Right renal pelvis (tissue), 4 donors: ENCODE results near the gene ZNF669. TPM values are rescaled to one million over a fixed set of nuclear protein-coding genes. Genes with fewer than 3 reads are reported as not detected.

ENCODE experiments used
- DNase-seq, 4 donors: peaks; one replicate each; pipeline ENCODE4 v3.0.0-alpha.2; 2013; ENCODE audit warnings: low read depth in 4 of 4, low spot score in 3 of 4, missing footprints in 1 of 4
- polyA plus RNA-seq, 4 donors: library from polyadenylated mRNA; unstranded; fragments of 120-200 nt; gene quantifications; one replicate each; pipeline ENCODE4 v1.2.1, GENCODE V29; 2013; ENCODE audit not compliant: insufficient read length in 4 of 4

Gene ZNF669
- polyA plus RNA-seq, 4 donors, result 14.1 to 16.1 (median 14.3) TPM

- DNase-seq, result peak in 2 of 4 donors; percentile 15 to 51
These were observed 7.7 kb upstream of the ZNF669 start for GRCh38 chr1:247111700-247112478.

GRCh38 chr1:247111259-247111699 lies 7.1 kb upstream of the ZNF669 start:
- peak in 2 of 4 donors; percentile 10 to 20 for DNase-seq

GRCh38 chr1:247110627-247111258 lies 6.6 kb upstream of the ZNF669 start:
- DNase-seq, result peak in 2 of 4 donors; percentile 20 to 30

- no peak for DNase-seq
These were observed 3.5 kb upstream of the ZNF669 start for GRCh38 chr1:247107694-247108093.

GRCh38 chr1:247105966-247106365 lies 1.8 kb upstream of the ZNF669 start:
- no peak for DNase-seq

GRCh38 chr1:247104965-247105364 lies 809 bp upstream of the ZNF669 start:
- no peak for DNase-seq

GRCh38 chr1:247102381-247102780 lies 1.8 kb downstream of the ZNF669 start:
- DNase-seq, result no peak

- DNase-seq, result no peak
These were observed 3.4 kb downstream of the ZNF669 start for GRCh38 chr1:247100676-247101279.

- no peak for DNase-seq
These were observed 7.2 kb downstream of the ZNF669 start for GRCh38 chr1:247096958-247097357.

GRCh38 chr1:247096544-247096943 lies 7.6 kb downstream of the ZNF669 start:
- no peak for DNase-seq

- no peak for DNase-seq
These were observed 8.0 kb downstream of the ZNF669 start for GRCh38 chr1:247096112-247096511.

- no peak for DNase-seq
These were observed 13.7 kb downstream of the ZNF669 start for GRCh38 chr1:247090455-247090854.

- no peak for DNase-seq
These were observed 14.4 kb downstream of the ZNF669 start for GRCh38 chr1:247089616-247090375.

- no peak for DNase-seq
These were observed 15.2 kb downstream of the ZNF669 start for GRCh38 chr1:247088967-247089366.

GRCh38 chr1:247087256-247087655 lies 16.9 kb downstream of the ZNF669 start:
- no peak for DNase-seq

- DNase-seq, result no peak
These were observed 18.8 kb downstream of the ZNF669 start for GRCh38 chr1:247085310-247085709.

- DNase-seq, result no peak
These were observed 19.4 kb downstream of the ZNF669 start for GRCh38 chr1:247084771-247085170.

- DNase-seq, result no peak
These were observed 24.8 kb downstream of the ZNF669 start for GRCh38 chr1:247079141-247079874.

- peak; percentile 83 to 94 (median 90) for DNase-seq
These were observed 25.7 kb downstream of the ZNF669 start, which contains the start of gene ZNF670 for GRCh38 chr1:247078258-247079140. ZNF670 (minus strand) TSS chr1:247078811; CDS start chr1:247078596, 215 bp downstream.
